Measurements from ENCODE around the gene MBP.
"Not testable (repeated sequence)": the region's sequence is repeated elsewhere in the genome, so short reads cannot be mapped to it uniquely, and the experiment has no call there.

The MBP gene

DNA sequence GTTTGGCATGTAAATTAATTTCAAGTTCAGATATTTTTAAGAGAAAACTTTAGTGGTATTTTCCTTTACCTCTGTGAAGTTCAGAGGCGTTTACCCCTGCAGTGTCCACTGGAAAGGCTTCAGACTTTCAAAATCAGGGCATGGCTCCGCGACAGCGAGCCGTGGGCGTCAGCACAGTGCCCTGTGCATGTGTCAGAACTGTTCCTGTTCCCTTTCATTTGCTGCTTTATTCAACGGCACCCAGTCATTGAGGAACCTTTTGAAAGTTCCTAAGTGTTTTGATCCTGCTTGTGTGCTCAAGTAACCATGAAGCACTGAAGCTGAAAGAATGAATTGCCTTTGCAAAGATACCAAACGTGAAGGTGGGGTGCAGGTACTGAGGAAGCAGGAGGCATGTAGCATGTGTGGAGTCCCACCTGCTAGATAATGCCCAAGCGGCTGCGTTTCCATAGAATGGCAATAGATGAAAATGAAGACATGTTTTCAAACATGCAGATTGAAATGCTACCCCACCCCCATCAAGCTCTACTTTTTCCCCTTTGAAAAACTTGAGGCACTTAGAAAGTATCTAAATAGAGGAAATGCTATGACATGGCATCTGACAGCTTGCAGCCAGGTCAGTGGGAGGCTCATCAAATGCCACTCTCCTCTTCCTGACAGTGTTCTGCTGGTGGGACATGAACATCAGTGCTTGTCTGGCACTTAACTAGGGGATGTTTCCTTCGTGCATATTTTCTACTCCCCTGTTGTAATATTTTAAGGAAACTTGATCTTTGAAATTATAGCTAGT lies 161.6 kb downstream of the MBP start:
- DNase-seq (ENCODE audit: low spot score): no peak

DNA sequence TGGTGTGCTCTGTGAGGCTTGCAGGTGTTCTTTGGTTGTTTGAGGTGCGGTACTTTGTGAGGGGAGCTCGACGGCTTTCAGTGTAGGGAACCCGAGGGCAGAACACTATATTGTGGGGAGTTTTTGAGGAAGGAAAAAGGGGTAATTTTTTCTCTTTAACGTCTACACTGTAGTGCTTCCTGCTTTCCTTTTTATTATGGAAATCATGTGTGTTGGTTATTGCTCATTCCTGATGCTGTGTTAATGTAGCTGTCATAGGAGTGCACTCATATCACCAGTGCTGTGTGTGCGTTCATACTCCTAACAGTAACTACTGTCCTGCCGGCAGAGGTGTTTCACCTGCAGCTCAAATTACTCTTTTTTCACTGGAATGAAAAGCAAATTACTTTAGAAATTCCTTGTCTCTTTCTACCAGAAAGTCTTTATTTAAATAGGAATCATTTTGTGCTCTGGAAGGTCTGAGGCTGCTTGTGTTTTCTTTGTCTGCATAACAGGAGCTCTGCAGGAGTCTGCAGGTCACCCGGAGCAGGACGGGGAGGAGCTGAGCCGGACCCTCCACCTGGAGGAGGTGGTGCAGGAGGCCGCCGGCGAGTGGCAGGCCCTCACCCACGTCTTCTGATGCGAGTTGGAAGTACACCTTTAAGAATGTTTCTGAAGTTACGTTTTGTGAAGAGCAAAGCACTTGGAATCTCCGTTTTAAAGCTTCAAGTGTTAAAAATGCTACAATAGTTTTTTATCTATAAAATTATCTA lies 164.7 kb downstream of the MBP start:
- no peak for DNase-seq (ENCODE audit: low spot score)

DNA sequence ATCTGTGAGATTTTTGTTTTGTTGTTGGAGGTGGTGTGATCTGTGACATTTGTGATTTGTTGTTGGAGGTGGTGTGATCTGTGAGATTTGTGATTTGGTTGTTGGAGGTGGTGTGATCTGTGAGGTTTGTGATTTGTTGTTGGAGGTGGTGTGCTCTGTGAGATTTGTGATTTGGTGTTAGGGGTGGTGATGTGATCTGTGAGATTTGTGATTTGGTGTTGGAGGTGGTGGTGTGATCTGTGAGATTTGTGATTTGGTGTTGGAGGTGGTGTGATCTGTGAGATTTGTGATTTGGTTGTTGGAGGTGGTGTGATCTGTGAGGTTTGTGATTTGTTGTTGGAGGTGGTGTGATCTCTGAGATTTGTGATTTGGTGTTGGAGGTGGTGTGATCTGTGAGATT lies 165.3 kb downstream of the MBP start:
- not testable (repeated sequence) for DNase-seq (ENCODE audit: low spot score)

DNA sequence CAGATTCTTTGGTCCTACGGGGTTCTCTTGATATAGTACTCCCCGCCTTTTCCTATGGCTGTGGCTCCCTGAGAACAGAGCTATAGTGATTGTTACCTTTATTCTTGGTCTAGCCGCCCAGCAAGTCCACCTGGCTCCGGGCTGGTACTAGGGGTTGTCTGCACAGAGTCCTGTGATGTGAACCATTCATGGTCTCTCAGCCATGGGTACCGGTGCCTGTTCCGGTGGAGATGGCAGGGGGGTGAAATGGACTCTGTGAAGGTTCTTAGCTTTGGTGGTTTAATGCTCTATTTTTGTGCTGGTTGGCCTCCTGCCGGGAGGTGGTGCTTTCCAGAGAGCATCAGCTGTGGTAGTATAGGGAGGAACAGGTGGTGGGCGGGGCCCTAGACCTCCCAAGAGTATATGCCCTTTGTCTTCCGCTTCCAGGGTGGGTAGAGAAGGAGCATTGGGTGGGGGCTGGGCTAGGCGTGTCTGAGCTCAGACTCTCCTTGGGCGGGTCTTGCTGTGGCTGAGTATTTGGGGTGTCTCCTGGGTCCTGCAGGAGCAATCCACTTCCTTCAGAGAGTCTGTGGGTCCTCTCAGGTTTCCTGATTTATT lies 166.9 kb downstream of the MBP start:
- not testable (repeated sequence) for DNase-seq (ENCODE audit: low spot score)

DNA sequence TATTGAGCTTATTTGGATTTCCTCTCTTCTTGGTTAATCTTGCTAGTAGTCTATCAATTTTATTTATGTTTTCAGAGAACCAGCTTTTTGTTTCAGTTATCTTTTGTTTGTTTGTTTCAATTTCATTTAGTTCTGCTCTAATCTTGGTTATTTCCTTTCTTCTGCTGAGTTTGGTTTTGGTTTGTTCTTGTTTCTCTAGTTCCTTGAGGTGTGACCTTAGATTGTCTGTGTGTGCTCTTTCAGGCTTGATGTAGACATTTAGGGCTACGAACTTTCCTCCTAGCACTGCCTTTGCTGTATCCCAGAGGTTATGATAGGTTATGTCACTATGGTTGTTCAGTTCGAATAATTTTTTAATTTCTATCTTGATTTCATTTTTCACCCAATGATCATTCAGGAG lies 168.6 kb downstream of the MBP start:
- no peak for DNase-seq (ENCODE audit: low spot score)

DNA sequence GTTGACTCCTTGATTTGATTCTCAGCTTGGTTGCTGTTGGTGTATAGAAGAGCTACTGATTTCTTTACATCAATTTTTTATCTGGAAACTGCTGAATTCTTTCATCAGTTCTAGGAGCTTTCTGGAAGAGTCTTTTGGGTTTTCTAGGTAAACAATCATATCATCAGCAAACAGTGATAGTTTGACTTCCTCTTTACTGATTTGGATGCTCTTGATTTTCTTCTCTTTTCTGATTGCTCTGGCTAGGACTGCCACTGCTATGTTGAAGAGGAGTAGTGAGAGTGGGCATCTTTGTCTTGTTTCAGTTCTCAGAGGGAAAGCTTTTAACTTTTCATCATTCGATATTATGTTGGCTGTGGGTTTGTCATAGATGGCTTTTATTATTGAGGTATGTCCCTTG lies 169.7 kb downstream of the MBP start:
- DNase-seq (ENCODE audit: low spot score): no peak

DNA sequence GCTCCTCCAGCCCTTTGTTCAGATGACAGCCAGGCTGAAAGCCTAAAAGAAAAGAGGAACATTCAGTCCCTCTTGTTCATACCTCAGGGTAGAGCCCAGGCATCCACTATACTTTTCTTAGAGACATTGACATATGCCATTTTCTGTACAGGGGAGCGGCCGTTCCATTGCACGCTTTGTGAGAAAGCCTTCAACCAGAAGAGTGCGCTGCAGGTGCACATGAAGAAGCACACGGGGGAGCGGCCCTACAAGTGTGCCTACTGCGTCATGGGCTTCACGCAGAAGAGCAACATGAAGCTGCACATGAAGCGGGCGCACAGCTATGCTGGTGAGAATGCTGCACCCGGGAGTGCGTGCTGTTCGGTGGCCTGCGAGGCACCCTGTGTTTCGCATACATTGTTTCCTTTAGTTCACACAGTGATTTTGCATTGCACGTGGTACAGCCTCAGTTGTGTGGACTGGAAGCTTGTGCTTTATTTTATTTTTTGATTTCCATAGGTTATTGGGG lies 172.0 kb downstream of the MBP start:
- no peak for DNase-seq (ENCODE audit: low spot score)

DNA sequence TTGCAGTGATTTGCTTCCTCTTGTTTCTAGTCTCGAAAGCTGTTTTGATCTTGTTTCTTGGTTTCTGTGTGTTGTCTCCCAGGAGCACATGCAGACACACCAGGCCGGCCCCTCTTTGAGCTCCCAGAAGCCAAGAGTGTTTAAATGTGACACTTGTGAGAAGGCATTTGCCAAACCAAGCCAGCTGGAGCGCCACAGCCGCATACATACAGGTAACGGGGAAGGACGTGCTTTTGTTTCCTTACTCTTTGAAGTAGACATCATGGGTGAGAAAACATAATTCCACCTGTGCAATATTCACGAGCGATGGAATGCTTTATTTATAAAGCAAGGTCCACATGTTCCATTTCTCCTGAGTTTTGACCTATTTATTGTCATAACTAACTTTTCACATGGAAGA lies 173.0 kb downstream of the MBP start:
- no peak for DNase-seq (ENCODE audit: low spot score)

DNA sequence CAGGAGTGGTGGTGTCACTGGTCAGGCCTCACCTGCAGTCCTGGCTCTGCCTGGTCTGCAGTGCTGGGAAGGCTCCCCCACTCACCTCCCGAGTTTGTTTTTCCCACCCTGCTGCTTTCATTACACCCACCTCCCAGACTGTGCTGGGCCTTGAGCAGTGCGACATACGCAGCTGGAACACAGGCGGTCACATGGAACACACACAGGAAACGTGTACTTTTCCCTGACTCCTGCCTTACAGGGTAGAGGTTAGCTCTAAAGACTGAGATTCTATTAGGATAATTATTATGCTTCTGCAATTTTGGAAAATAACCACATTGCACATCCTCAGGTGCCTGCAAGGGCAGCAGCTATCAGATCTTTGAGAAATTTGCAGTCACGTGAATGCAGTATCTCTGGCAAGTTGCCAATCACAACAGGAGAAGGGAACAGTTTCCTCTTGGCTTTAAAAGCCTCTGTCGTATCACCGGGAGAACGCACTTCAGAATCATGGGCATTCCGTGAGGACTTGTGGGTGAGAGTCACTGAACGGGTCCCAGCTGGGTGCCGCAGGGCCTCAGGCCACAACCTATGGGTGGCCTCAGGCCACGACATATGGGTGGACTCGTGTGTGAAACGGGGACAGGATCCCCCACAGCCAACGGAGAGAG lies 173.8 kb downstream of the MBP start:
- DNase-seq (ENCODE audit: low spot score): no peak

DNA sequence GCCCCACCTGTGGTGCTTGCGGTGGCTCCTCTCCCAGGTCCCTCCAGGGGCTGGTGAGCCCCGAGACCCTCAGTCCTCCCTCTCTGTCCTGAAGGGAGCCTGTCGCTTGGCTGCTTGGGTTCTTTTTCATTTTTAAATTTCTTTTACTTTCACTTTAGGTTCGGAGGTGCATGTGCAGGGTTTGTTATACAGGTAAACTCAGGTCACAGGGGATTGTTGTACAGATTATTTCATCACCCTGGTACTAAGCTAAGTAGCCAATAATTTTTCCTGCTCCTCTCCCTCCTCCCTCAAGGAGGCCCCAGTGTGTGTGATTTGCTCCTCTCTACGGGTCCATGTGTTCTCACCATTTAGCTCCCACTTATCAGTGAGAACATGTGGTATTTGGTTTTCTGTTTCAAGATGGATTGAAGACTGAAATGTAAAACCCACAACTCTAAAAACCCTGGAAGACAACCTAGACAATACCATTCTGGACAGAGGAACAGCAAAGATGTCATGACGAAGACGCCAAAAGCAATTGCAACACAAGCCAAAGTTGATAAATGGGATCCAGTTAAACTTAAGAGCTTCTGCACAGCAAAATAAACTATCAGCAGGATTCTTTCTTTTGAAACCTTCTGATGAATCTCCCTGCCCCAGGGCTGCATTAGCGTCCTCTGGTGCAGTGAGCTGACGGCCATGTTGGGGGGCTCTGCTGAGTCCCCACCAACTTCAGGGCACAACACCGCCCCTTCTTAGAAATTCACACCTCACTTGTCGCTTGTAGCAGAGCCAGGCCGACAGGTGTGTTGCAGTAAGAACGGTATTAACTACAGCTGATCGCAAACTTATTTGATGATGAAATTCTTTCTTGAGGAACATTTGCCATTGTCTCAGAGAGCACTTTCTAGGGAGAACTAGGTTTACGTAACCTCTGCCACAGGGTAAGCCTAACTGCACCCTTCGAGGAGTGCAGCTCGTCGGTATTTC lies 174.9 kb downstream of the MBP start:
- no peak for DNase-seq (ENCODE audit: low spot score)

DNA sequence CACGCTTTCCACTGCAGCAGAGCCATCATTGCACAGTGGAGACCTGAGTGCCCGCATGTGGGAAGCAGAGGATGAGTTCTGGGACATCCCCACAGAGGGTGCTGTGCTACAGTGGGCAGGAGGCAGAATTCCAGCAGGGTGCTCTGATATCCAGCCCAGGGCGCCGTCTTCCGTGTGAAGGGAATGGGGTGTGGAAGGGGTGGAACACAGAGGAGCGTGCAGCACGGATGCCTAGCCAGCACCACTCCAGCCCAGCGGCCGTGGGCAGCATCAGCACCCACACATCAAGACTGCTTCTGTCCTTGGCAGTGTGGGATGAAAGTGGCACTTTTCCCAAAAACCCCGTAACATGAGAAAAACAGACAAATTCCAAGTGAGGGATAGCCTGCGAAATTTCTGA lies 175.9 kb downstream of the MBP start:
- no peak for DNase-seq (ENCODE audit: low spot score)

DNA sequence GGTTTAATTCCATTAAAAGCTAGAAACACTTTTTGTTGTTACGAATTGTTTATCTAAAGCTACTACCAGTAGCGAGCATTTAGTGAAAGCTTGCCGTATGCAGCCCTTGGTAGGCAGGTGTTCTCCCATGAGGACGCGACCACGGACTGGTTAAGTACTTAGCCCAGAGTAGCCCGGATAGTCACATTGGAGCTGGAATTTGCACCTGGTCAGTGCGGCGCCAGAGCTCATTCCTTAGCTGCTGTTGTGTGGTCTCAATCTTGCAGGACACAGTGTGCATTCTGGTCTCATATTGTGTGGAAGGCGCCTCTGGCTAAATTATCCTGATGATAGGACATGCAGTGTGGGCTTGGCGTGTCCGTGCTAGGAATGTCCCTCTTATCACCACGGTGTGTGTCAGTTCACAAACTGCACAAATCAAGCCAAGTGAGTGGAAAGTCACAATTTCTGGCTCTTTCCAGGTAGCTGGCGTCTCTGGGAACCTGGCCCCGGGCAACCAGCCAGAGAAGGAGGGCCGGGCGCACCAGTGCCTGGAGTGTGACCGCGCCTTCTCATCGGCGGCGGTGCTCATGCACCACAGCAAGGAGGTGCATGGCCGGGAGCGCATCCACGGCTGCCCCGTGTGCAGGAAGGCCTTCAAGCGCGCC lies 176.9 kb downstream of the MBP start:
- DNase-seq (ENCODE audit: low spot score): no peak

DNA sequence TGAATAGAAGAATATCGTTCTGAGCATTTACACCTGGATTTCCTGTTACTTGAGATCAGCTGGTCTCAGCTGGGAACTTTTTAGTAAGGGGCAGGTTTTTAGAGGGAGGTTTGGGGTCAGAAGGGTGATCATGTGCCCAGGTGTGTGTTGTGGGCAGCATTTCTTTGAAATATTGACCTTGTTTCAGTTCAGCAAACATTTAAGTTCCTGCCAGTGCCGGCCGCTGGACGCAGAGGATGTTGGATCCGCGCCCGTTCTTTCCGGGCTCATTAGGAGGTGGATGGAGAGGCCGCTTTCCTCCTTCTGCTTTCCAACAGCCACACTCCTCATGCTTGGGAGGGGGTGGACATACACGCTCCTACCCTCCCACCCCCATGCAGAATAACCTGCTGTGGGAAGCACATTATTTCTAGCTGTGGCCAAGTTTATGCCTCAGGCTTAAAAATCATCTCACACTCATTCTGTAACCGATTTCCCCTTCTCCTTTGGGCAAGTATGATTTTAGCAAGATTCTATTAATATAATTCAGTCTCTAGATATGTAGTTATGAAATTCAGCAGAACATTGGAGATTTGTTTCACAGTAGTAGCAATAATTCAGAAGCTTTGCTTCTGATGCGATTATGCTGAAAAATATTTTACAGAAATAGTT lies 178.9 kb downstream of the MBP start:
- no peak for DNase-seq (ENCODE audit: low spot score)

DNA sequence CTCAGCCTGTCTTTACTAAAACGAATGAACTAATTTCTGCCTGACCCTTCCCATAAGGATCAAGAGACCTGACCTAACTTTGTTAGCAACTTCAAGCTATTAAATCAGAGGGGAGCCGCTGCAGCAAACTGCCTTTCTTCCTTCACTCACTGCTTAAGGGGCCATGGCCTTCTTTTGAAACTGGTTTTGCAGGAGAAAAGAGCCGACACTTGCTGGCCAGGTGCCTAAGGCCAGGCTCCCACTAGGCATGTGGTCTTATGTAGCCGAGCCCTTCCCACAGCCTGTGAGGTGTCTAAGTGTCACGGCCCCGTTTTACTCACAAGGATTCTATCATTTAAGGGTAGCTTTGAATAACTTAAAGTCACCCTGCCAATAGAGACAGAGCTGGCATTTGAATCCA lies 179.4 kb downstream of the MBP start:
- DNase-seq (ENCODE audit: low spot score): no peak

DNA sequence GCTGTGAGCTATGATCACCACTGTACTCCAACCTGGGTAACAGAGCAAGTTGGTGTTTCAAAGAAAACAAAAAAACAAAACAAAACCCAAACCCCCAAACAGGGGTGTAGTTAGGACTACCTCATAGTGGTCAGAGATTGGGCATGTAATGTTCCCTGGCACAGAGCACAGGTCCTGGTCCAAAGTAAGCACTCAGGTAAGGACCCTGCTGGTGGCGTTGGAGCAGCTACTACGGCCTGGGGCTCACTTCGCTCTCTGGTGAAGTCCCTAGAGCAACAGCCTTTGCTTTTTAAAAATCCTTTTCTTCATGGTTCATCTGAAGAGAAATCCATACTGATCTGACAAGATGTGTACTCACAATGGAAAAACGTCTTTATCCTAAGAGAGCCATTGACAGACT lies 179.8 kb downstream of the MBP start:
- DNase-seq (ENCODE audit: low spot score): no peak

DNA sequence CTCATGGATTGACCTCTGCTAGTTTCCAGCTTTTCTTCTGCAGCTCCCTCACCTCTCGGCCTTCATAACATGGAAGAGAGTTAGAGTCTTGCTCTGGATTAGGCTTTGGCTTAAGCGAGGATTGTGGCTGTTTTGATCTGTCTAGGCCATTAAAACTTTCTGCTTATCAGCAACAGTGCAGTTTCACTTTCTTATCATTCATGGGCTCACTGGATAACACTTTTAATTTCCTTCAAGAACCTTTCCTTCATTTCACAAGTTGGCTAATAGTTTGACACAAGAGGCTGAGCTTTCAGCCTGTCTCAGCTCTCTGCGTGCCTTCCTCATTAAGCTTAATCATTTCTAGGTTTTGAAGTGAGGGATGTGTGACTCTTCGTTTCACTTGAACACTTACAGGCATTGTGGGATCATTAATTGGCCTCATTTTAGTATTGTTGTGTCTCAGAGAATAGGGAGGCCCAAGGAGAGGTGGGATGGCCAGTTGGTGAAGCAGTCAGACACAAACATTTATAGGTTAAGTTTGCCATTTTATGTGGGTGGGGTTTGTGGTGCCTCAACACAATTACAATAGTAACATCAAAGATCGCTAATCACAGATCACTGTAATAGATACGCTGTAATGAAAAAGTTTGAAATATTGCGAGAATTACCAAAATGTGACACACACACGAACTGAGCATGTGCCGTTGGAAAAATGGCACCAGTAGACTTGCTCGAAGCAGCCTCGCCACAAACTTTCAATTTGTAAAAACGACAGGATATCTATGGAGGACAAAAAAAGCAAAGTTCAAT lies 180.9 kb downstream of the MBP start:
- no peak for DNase-seq (ENCODE audit: low spot score)

DNA sequence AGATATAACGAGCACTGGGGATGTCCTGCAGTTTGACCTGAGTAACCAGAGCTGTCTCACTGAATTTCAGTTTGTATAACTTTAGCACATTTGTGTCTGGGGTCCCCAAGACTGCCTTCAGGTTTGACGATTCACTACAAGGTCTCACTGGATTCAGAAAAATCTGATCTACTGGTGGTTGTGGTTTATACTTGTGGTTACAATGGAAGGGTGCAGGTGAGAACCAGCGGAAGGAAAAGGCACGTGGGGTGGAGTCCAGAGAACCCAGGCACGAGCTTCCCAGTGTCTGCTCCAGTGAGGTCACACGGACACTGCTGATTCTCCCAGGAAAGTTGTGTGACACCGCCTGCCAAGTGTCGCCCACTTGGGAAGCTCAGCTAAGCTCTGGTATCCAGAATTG lies 184.2 kb downstream of the MBP start:
- no peak for DNase-seq (ENCODE audit: low spot score)

DNA sequence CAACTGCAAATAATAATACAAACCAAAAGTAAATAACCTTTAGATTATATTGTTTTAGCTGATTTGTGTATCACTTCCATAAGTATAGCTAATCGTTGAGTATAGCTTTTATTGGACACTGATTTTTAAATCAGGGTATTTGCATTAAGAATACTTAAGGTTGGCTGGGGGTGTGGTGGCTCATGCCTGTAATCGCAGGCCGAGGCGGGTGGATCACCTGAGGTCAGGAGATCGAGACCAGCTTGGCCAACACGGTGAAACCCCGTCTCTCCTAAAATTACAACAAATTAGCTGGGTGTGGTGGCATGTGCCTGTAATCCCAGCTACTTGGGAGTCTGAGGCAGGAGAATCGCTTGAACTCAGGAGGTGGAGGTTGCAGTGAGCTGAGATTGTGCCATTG lies 188.2 kb downstream of the MBP start:
- DNase-seq (ENCODE audit: low spot score): not testable (repeated sequence)

DNA sequence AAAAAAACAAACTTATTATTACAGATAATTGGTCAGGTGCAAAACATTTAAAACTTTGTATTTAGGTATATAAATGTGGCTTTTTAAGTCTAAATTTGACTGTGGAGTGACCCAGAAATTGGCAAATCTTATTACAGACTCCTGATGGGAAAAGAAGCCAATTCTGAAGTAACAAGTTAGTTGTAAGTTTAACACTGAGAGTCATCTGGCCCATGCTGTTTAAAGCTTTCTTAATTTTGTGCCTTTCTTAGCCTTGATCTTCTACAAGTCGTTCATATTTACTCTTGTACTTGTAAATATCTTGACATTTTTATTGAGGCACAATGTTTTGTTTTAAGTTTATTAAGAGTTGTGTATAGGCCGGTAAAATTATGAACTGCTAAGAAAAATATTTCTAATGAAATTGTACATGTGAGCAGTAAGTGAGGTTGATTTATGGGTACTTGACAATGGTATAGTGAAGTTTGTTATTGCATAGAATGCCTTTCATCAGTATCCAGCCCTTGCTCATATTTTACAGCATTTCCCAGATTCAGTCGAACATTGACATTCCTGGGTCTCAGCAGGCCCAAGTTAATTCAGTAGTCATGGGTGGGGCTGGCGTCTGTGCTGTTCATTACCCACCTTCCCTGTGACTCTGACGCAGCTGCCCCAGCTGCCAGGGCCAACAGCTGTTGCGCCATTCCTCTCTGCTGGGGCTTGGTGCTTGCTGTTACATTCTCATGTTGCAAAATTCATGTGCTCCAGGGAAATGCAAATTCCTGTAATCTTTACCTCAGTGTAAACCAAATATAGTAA lies 188.8 kb downstream of the MBP start:
- no peak for DNase-seq (ENCODE audit: low spot score)
